ENCODE data around the gene ATP2B2.

- no peak for TF ChIP-seq USF2 (IDR thresholded peaks at IDR 0.05; ENCODE audit: borderline replicate concordance, low read depth, low read length)
- TF ChIP-seq SREBF2 (IDR thresholded peaks at IDR 0.05; ENCODE audit: low read length) = no peak
- no peak for TF ChIP-seq CBX5 (IDR thresholded peaks at IDR 0.05; ENCODE audit: low read depth)
- no peak for TF ChIP-seq FOS (IDR thresholded peaks at IDR 0.05; ENCODE audit: borderline replicate concordance, extremely low read depth, insufficient read length)
- no peak for TF ChIP-seq NFXL1 (IDR thresholded peaks at IDR 0.05; ENCODE audit: borderline replicate concordance)
- TF ChIP-seq SUPT20H (IDR thresholded peaks at IDR 0.05; ENCODE audit: borderline replicate concordance, control insufficient read depth, low read depth, low read length) = no peak
These were observed 40.8 kb upstream of the ATP2B2 start for GRCh38 chr3:10546181-10546624.
